B cell (primary cell): Measurements from ENCODE around the gene CAP2. TPM values are rescaled to one million over a fixed set of nuclear protein-coding genes. Genes with fewer than 3 reads are reported as not detected.

Experiments
- ATAC-seq: fragments of 200-7000 bp; cut with Tn5 transposase; one replicate; pipeline ENCODE4 v1.10.0; 2021; ENCODE audit warnings: low read depth, mild to moderate bottlenecking, moderate number of reproducible peaks, moderate library complexity
- CTCF ChIA-PET: fragments of 350-600 bp; sonication (Branson Sonifier 250); formaldehyde crosslinking; loops from one replicate; lab custom pipeline; 2021; ENCODE audit warnings: antibody characterized with exemption, inconsistent platforms; lab: Charles Lee
- POLR2A ChIA-PET: fragments of 350-600 bp; sonication (Branson Sonifier 250); formaldehyde crosslinking; loops from one replicate; lab custom pipeline; 2021; ENCODE audit warnings: antibody characterized with exemption; lab: Charles Lee
- DNase-seq: peaks from one replicate; pipeline ENCODE4 v3.0.0; 2013
- H2AFZ ChIP-seq: 2 replicates; pipeline ENCODE4 v1.6.1; 2012; ENCODE audit warnings: mild to moderate bottlenecking, low read depth, low read length; ENCODE audit not compliant: insufficient read depth, poor library complexity, severe bottlenecking
- H3K27ac ChIP-seq, 2 donors: 1 replicate in 1 of 2; 2 replicates in 1 of 2; pipeline ENCODE4 v1.5.1; 2012 to 2013; ENCODE audit warnings: low read length in 2 of 2, mild to moderate bottlenecking in 2 of 2, moderate library complexity in 1 of 2
- H3K27me3 ChIP-seq, 4 experiments: fragments of 200-600 bp in 1 of 4; sonication (generic) in 1 of 4; replicated peaks in 1 of 4; 1 replicate in 2 of 4; 2 replicates in 2 of 4; pipeline versions ENCODE4 v1.6.1 to v1.7.0; 2013 to 2016; ENCODE audit warnings: low read length in 3 of 4, mild to moderate bottlenecking in 2 of 4, mixed read lengths in 1 of 4, moderate library complexity in 1 of 4; ENCODE audit not compliant: insufficient read depth in 4 of 4, control insufficient read depth in 3 of 4; ENCODE audit errors: control extremely low read depth in 1 of 4
- H3K36me3 ChIP-seq, 2 experiments: replicated peaks in 1 of 2; 1 replicate in 1 of 2; 2 replicates in 1 of 2; pipeline versions ENCODE4 v1.6.1 to v1.7.1; 2013; ENCODE audit warnings: low read length in 1 of 2; ENCODE audit not compliant: insufficient read depth in 2 of 2, control insufficient read depth in 1 of 2; ENCODE audit errors: control extremely low read depth in 1 of 2, extremely low read depth in 1 of 2
- H3K4me1 ChIP-seq, 2 donors: fragments of 200-600 bp in 1 of 2; sonication (generic) in 1 of 2; 1 replicate in 1 of 2; 2 replicates in 1 of 2; pipeline versions ENCODE4 v1.5.1 to v1.6.1; 2013 to 2017; ENCODE audit warnings: low read length in 2 of 2; ENCODE audit not compliant: control insufficient read depth in 2 of 2, insufficient read depth in 2 of 2
- H3K4me2 ChIP-seq: replicated peaks from 2 replicates; pipeline ENCODE3; 2012; ENCODE audit warnings: mild to moderate bottlenecking, low read depth, low read length; ENCODE audit not compliant: poor library complexity, severe bottlenecking
- H3K4me3 ChIP-seq, 5 experiments: fragments of 200-600 bp in 1 of 5; sonication (generic) in 1 of 5; 1 replicate in 3 of 5; 2 replicates in 2 of 5; pipeline versions ENCODE4 v1.5.1 to v1.7.0; 2011 to 2016; ENCODE audit warnings: low read length in 4 of 5, mild to moderate bottlenecking in 4 of 5, low read depth in 2 of 5, control low read depth in 1 of 5, moderate library complexity in 1 of 5; ENCODE audit not compliant: insufficient read depth in 1 of 5; ENCODE audit errors: control extremely low read depth in 1 of 5, extremely low read depth in 1 of 5
- H3K79me2 ChIP-seq: fragments of 200-600 bp; sonication (generic); one replicate; pipeline ENCODE4 v1.6.0; 2016; ENCODE audit warnings: low read length; ENCODE audit not compliant: control insufficient read depth, insufficient read depth
- H3K9ac ChIP-seq: fragments of 200-600 bp; sonication (generic); 2 replicates; pipeline ENCODE4 v1.6.1; 2017; ENCODE audit warnings: mild to moderate bottlenecking, low read length, moderate library complexity
- H3K9me3 ChIP-seq, 3 donors: one replicate each; pipeline versions ENCODE4 v1.6.1 to v1.7.1; 2013; ENCODE audit warnings: low read length in 2 of 3; ENCODE audit not compliant: control insufficient read depth in 2 of 3, insufficient read depth in 1 of 3; ENCODE audit errors: control extremely low read depth in 1 of 3
- H4K20me1 ChIP-seq: 2 replicates; pipeline ENCODE4 v1.6.0; 2012; ENCODE audit warnings: mild to moderate bottlenecking, low read length; ENCODE audit not compliant: insufficient read depth, control insufficient read depth, poor library complexity, severe bottlenecking
- H3K27ac Mint-ChIP-seq: one replicate; pipeline ENCODE4 v1.8.0; 2021; ENCODE audit warnings: mixed read lengths
- H3K27me3 Mint-ChIP-seq: one replicate; pipeline ENCODE4 v1.8.0; 2021; ENCODE audit warnings: mixed read lengths
- H3K4me1 Mint-ChIP-seq: one replicate; pipeline ENCODE4 v1.8.0; 2021; ENCODE audit warnings: mixed read lengths
- H3K4me3 Mint-ChIP-seq: one replicate; pipeline ENCODE4 v1.8.0; 2021; ENCODE audit warnings: mixed read lengths
- H3K9me3 Mint-ChIP-seq: one replicate; pipeline ENCODE4 v1.8.0; 2022; ENCODE audit warnings: mixed read lengths; ENCODE audit not compliant: insufficient read depth
- EZH2 ChIP-seq: IDR thresholded peaks from 2 replicates; pipeline ENCODE4 v1.6.1; 2012; ENCODE audit warnings: borderline replicate concordance, low read depth, mild to moderate bottlenecking, moderate library complexity, low read length; ENCODE audit not compliant: insufficient read depth, poor library complexity, severe bottlenecking
- WGBS: methylation state at CpG from one replicate; pipeline ENCODE4 v1.1.5; 2013; ENCODE audit warnings: missing lambda C conversion rate; ENCODE audit not compliant: insufficient coverage; 5-methylcytosine and 5-hydroxymethylcytosine counted together
- intact Hi-C: fragments of 100-400 bp; cut with micrococcal nuclease; formaldehyde crosslinking; loops from one replicate; pipeline ENCODE4 v1.10.0; 2022
- polyA plus RNA-seq: library from polyadenylated mRNA; depleted of rRNA; stranded (reverse); fragments of >200 nt; gene quantifications from 2 replicates; pipeline ENCODE4 v1.2.3, GENCODE V29; 2012
- total RNA-seq, 2 donors: library from RNA; stranded (reverse); fragments of 120-200 nt in 1 of 2; gene quantifications; 1 replicate in 1 of 2; 2 replicates in 1 of 2; pipeline versions ENCODE4 v1.2.3 to v1.2.4, GENCODE V29; 2013 to 2022
- TF ChIP-seq, protein P1 (sequence below): fragments of 200-600 bp; IDR thresholded peaks from one replicate; pipeline ENCODE4 v1.8.0; 2022; ENCODE audit warnings: antibody characterized with exemption, mild to moderate bottlenecking

Gene CAP2
- total and polyA plus RNA-seq, 2 donors (not counting 1 experiment from before 2014, with no cell fraction given): not detected

- peaks cover 0 to 11% of the 10 kb centered on the region in 2 donors for H3K4me1 ChIP-seq
- H3K27me3 ChIP-seq: no peaks in the 10 kb centered on the region
- H3K4me2 ChIP-seq: no peak overlapping the region
- CTCF ChIA-PET: interaction anchor here (0.6 to 0.7 kb wide), 2 partner anchors 158 to 257 kb away, joined by 3 read pairs; no protein-coding TSS in a partner anchor
- no peaks in the 10 kb centered on the region for H4K20me1 ChIP-seq
- WGBS: no CpG with 5 or more reads among the region's 5 CpGs
- DNase-seq: no peak
- TF ChIP-seq, protein P1, sequence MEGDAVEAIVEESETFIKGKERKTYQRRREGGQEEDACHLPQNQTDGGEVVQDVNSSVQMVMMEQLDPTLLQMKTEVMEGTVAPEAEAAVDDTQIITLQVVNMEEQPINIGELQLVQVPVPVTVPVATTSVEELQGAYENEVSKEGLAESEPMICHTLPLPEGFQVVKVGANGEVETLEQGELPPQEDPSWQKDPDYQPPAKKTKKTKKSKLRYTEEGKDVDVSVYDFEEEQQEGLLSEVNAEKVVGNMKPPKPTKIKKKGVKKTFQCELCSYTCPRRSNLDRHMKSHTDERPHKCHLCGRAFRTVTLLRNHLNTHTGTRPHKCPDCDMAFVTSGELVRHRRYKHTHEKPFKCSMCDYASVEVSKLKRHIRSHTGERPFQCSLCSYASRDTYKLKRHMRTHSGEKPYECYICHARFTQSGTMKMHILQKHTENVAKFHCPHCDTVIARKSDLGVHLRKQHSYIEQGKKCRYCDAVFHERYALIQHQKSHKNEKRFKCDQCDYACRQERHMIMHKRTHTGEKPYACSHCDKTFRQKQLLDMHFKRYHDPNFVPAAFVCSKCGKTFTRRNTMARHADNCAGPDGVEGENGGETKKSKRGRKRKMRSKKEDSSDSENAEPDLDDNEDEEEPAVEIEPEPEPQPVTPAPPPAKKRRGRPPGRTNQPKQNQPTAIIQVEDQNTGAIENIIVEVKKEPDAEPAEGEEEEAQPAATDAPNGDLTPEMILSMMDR: no peak
- intact Hi-C loops: no loop called here
- ATAC-seq: no peak
- H3K27ac ChIP-seq: no peak overlapping the region
- H3K27ac Mint-ChIP-seq: no peak overlapping the region
- no peak overlapping the region for H3K4me3 Mint-ChIP-seq
- no peaks in the 10 kb centered on the region for H3K9me3 Mint-ChIP-seq
- POLR2A ChIA-PET: no interaction called here
- H3K4me3 ChIP-seq: no peak overlapping the region
- H3K9ac ChIP-seq: no peak overlapping the region
- peaks cover 21% of the 10 kb centered on the region for H3K27me3 Mint-ChIP-seq
- no peaks in the 10 kb centered on the region for H3K36me3 ChIP-seq
- no peaks in the 10 kb centered on the region for H3K79me2 ChIP-seq
- H3K4me1 Mint-ChIP-seq: peaks cover 15% of the 10 kb centered on the region
- peaks cover 0 to 3% (median 0%) of the 10 kb centered on the region in 3 donors for H3K9me3 ChIP-seq
- no peak overlapping the region for H2AFZ ChIP-seq
These were observed 57.4 kb downstream of the CAP2 start for GRCh38 chr6:17450832-17451231.

DNA sequence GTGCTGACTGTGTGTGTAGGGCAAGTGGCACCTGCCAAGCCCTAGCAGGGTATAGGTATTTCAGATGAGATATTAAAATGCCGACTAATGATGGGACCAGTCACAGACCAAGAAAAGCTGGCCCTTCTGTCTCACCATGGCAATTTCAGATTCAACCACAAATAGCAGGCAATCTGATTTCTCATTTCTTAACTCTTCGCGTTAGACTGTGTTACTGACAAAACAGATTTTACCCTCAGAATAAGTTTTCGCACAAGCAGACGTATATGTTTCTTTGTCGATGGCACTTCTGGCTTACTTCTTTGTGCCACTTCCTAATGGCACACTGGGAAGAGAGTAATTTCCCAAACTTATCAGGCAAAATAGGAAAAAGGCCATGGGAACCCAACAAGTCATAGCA lies 58.7 kb downstream of the CAP2 start:
- H3K27ac ChIP-seq: no peak overlapping the region
- Mint-ChIP-seq H3K4me3 (no peak overlapping the region), H3K4me1 (peaks cover 8% of the 10 kb centered on the region), H3K27ac (no peak overlapping the region), H3K27me3 (peaks cover 26% of the 10 kb centered on the region), H3K9me3 (no peaks in the 10 kb centered on the region)
- H3K27me3 ChIP-seq: no peaks in the 10 kb centered on the region
- ChIA-PET CTCF (no interaction called here), POLR2A (no interaction called here)
- H4K20me1 ChIP-seq: no peaks in the 10 kb centered on the region
- H2AFZ ChIP-seq: no peak overlapping the region
- TF ChIP-seq, protein P1: no peak
- TF ChIP-seq EZH2: no peak
- H3K4me1 ChIP-seq: peaks cover 0 to 6% of the 10 kb centered on the region in 2 donors
- H3K79me2 ChIP-seq: no peaks in the 10 kb centered on the region
- peaks cover 0 to 3% (median 0%) of the 10 kb centered on the region in 3 donors for H3K9me3 ChIP-seq
- intact Hi-C loops: no loop called here
- WGBS: 93% methylated on average over 6 of the region's 6 CpGs
- ATAC-seq: no peak
- no peak overlapping the region for H3K4me2 ChIP-seq
- no peak for DNase-seq
- H3K36me3 ChIP-seq: no peaks in the 10 kb centered on the region
- H3K4me3 ChIP-seq: no peak overlapping the region
- H3K9ac ChIP-seq: no peak overlapping the region
